ENCODE data around the gene EHBP1.

EHBP1 gene

GRCh38 chr2:63012541-63012940, 307.0 kb downstream of the EHBP1 start:
- H3K4me1 ChIP-seq (ENCODE audit: insufficient read depth, low read length, severe bottlenecking) = no peaks in the 10 kb centered on the region
- H3F3A ChIP-seq (ENCODE audit: insufficient read depth, low read length) = no peaks in the 10 kb centered on the region
- no peaks in the 10 kb centered on the region for H3K9me2 ChIP-seq (ENCODE audit: low read depth, low read length)

GRCh38 chr2:63013438-63013837, 307.9 kb downstream of the EHBP1 start:
- Histone ChIP-seq H4K20me1 (ENCODE audit: insufficient read depth, low read length) (no peaks in the 10 kb centered on the region), H3K79me2 (ENCODE audit: insufficient read depth, low read length) (no peaks in the 10 kb centered on the region), H3K27ac (ENCODE audit: low read depth, low read length, poor library complexity, severe bottlenecking) (no peak overlapping the region), H3K9me2 (ENCODE audit: low read depth, low read length) (no peaks in the 10 kb centered on the region), H3K4me3 (ENCODE audit: low read depth, low read length, poor library complexity, severe bottlenecking) (no peak overlapping the region), H3K9ac (ENCODE audit: low read length) (no peak overlapping the region), H3K9me3 (ENCODE audit: low read length) (no peaks in the 10 kb centered on the region), H3K4me2 (ENCODE audit: low read length) (no peak overlapping the region), H3K4me1 (ENCODE audit: insufficient read depth, low read length, severe bottlenecking) (no peaks in the 10 kb centered on the region), H3K36me3 (ENCODE audit: insufficient read depth, low read length) (0 out of 2 replicates have a peak, but pooled peaks cover 3% of the 10 kb centered on the region), H3F3A (ENCODE audit: insufficient read depth, low read length) (no peaks in the 10 kb centered on the region), H2AFZ (ENCODE audit: low read length) (no peak overlapping the region), H3K27me3 (ENCODE audit: insufficient read depth, low read length) (no peaks in the 10 kb centered on the region)
- TF ChIP-seq EZH2 (IDR thresholded peaks at IDR 0.05; ENCODE audit: borderline replicate concordance, low read length) (no peak), CTCF (IDR thresholded peaks at IDR 0.05; ENCODE audit: low read length) (no peak)

More at GRCh38 chr2:63012541-63012940, 307.0 kb downstream of the EHBP1 start:
- Histone ChIP-seq H3K9me3 (ENCODE audit: low read length) (no peaks in the 10 kb centered on the region), H3K27ac (ENCODE audit: low read depth, low read length, poor library complexity, severe bottlenecking) (no peak overlapping the region), H3K36me3 (ENCODE audit: insufficient read depth, low read length) (0 out of 2 replicates have a peak, but pooled peaks cover 3% of the 10 kb centered on the region), H2AFZ (ENCODE audit: low read length) (no peak overlapping the region), H3K79me2 (ENCODE audit: insufficient read depth, low read length) (no peaks in the 10 kb centered on the region), H4K20me1 (ENCODE audit: insufficient read depth, low read length) (no peaks in the 10 kb centered on the region), H3K27me3 (ENCODE audit: insufficient read depth, low read length) (no peaks in the 10 kb centered on the region), H3K9ac (ENCODE audit: low read length) (no peak overlapping the region), H3K4me3 (ENCODE audit: low read depth, low read length, poor library complexity, severe bottlenecking) (no peak overlapping the region), H3K4me2 (ENCODE audit: low read length) (no peak overlapping the region)
- TF ChIP-seq EZH2 (IDR thresholded peaks at IDR 0.05; ENCODE audit: borderline replicate concordance, low read length) (no peak), CTCF (IDR thresholded peaks at IDR 0.05; ENCODE audit: low read length) (no peak)

- TF ChIP-seq EZH2 (IDR thresholded peaks at IDR 0.05; ENCODE audit: borderline replicate concordance, low read length) (no peak), CTCF (IDR thresholded peaks at IDR 0.05; ENCODE audit: low read length) (no peak)
- Histone ChIP-seq H3K4me1 (ENCODE audit: insufficient read depth, low read length, severe bottlenecking) (no peaks in the 10 kb centered on the region), H3K9me2 (ENCODE audit: low read depth, low read length) (no peaks in the 10 kb centered on the region), H3K79me2 (ENCODE audit: insufficient read depth, low read length) (no peaks in the 10 kb centered on the region), H4K20me1 (ENCODE audit: insufficient read depth, low read length) (no peaks in the 10 kb centered on the region), H3K9me3 (ENCODE audit: low read length) (no peaks in the 10 kb centered on the region), H3K27me3 (ENCODE audit: insufficient read depth, low read length) (no peaks in the 10 kb centered on the region), H2AFZ (ENCODE audit: low read length) (no peak overlapping the region), H3K9ac (ENCODE audit: low read length) (no peak overlapping the region), H3K36me3 (ENCODE audit: insufficient read depth, low read length) (0 out of 2 replicates have a peak, but pooled peaks cover 3% of the 10 kb centered on the region), H3K4me3 (ENCODE audit: low read depth, low read length, poor library complexity, severe bottlenecking) (no peak overlapping the region), H3F3A (ENCODE audit: insufficient read depth, low read length) (no peaks in the 10 kb centered on the region), H3K27ac (ENCODE audit: low read depth, low read length, poor library complexity, severe bottlenecking) (no peak overlapping the region), H3K4me2 (ENCODE audit: low read length) (no peak overlapping the region)
Observed at GRCh38 chr2:63015389-63015788, 309.9 kb downstream of the EHBP1 start.
